GM19463 (cell line): ENCODE data around the gene CHST6.
"Not testable (repeated sequence)": the region's sequence is repeated elsewhere in the genome, so short reads cannot be mapped to it uniquely, and the experiment has no call there.

Source experiments
- ATAC-seq: cut with Tn5 transposase; IDR thresholded peaks from one replicate; pipeline ENCODE4 v1.9.1; 2021; ENCODE audit warnings: mild to moderate bottlenecking, moderate library complexity; ENCODE audit not compliant: unreplicated experiment

Gene CHST6

GRCh38 chr16:75477680-75478473, 17.4 kb downstream of the CHST6 start:
- ATAC-seq: no peak

GRCh38 chr16:75476817-75477216, 18.4 kb downstream of the CHST6 start:
- no peak for ATAC-seq

GRCh38 chr16:75475420-75475847, 19.8 kb downstream of the CHST6 start:
- ATAC-seq: no peak

GRCh38 chr16:75472908-75473877, 22.0 kb downstream of the CHST6 start:
- no peak for ATAC-seq

GRCh38 chr16:75471723-75472633, 23.3 kb downstream of the CHST6 start:
- ATAC-seq: peak; percentile 81

GRCh38 chr16:75466760-75467159, 28.5 kb downstream of the CHST6 start:
- no peak for ATAC-seq

- ATAC-seq: peak; percentile 89
Observed at GRCh38 chr16:75464122-75464918, 30.9 kb downstream of the CHST6 start, which contains the start of gene TMEM170A. TSS of gene TMEM170A (minus strand) at chr16:75464689. CDS start at chr16:75464600, 89 bp downstream.

GRCh38 chr16:75463389-75464121, 31.7 kb downstream of the CHST6 start:
- peak; percentile 16 for ATAC-seq

- no peak for ATAC-seq
Observed at GRCh38 chr16:75462806-75463205, 32.4 kb downstream of the CHST6 start.

GRCh38 chr16:75461575-75461974, 33.7 kb downstream of the CHST6 start:
- ATAC-seq: no peak

GRCh38 chr16:75460446-75460845, 34.8 kb downstream of the CHST6 start:
- no peak for ATAC-seq

- ATAC-seq: no peak
Observed at GRCh38 chr16:75459691-75460090, 35.5 kb downstream of the CHST6 start.

GRCh38 chr16:75458439-75458838, 36.8 kb downstream of the CHST6 start:
- ATAC-seq: no peak

- ATAC-seq: no peak
Observed at GRCh38 chr16:75458029-75458428, 37.2 kb downstream of the CHST6 start.

GRCh38 chr16:75457485-75458021, 37.7 kb downstream of the CHST6 start:
- no peak for ATAC-seq

GRCh38 chr16:75456971-75457370, 38.3 kb downstream of the CHST6 start:
- ATAC-seq: no peak

GRCh38 chr16:75456486-75456885, 38.8 kb downstream of the CHST6 start:
- not testable (repeated sequence) for ATAC-seq

GRCh38 chr16:75455677-75456076, 39.6 kb downstream of the CHST6 start:
- no peak for ATAC-seq
